ENCODE results near the gene HLA-DOB.
A peak's percentile ranks its signal among the peaks of the same experiment; 100 is the strongest.

The HLA-DOB gene

GRCh38 chr6:32845384-32845884, 28.6 kb upstream of the HLA-DOB start:
- Mint-ChIP-seq H3K27me3 (ENCODE audit: low read depth) (peaks cover 97% of the 10 kb centered on the region), H3K9me3 (no peaks in the 10 kb centered on the region), H3K4me3 (no peak overlapping the region), H3K36me3 (ENCODE audit: low read depth) (no peaks in the 10 kb centered on the region), H3K4me1 (peaks cover 14% of the 10 kb centered on the region), H3K27ac (no peak overlapping the region)
- no peak for TF ChIP-seq CTCF (IDR thresholded peaks at IDR 0.05; ENCODE audit: unreplicated experiment in 3 of 3)

GRCh38 chr6:32844839-32845383, 28.1 kb upstream of the HLA-DOB start:
- peaks cover 95% of the 10 kb centered on the region for H3K27me3 Mint-ChIP-seq (ENCODE audit: low read depth)
- peaks cover 14% of the 10 kb centered on the region for H3K4me1 Mint-ChIP-seq
- H3K4me3 Mint-ChIP-seq = peak overlapping the region; percentile 86 to 94 (median 90)
- no peak for TF ChIP-seq CTCF (IDR thresholded peaks at IDR 0.05; ENCODE audit: unreplicated experiment in 3 of 3)
- no peaks in the 10 kb centered on the region for H3K9me3 Mint-ChIP-seq
- H3K36me3 Mint-ChIP-seq (ENCODE audit: low read depth) = no peaks in the 10 kb centered on the region
- peak overlapping the region in 2 of 3 experiments; percentile 45 to 74 for H3K27ac Mint-ChIP-seq

- Mint-ChIP-seq H3K27ac (peak within 1 kb of the TSS; percentile 9 to 74 (median 45)), H3K4me1 (peaks cover 14% of the 10 kb centered on the region), H3K27me3 (ENCODE audit: low read depth) (peaks cover 89% of the 10 kb centered on the region), H3K4me3 (peak within 1 kb of the TSS; percentile 86 to 94 (median 90)), H3K9me3 (no peaks in the 10 kb centered on the region), H3K36me3 (ENCODE audit: low read depth) (no peaks in the 10 kb centered on the region)
- TF ChIP-seq CTCF (IDR thresholded peaks at IDR 0.05; ENCODE audit: unreplicated experiment in 3 of 3) = peak; percentile 38 to 47 (median 40)
Observed at GRCh38 chr6:32843979-32844838, 27.4 kb upstream of the HLA-DOB start, which contains the start of gene PSMB8. PSMB8 (minus strand) TSS chr6:32844047; CDS start chr6:32843996, 51 bp downstream.

- Mint-ChIP-seq H3K4me1 (peaks cover 14% of the 10 kb centered on the region), H3K27me3 (ENCODE audit: low read depth) (peaks cover 85% of the 10 kb centered on the region), H3K27ac (peak overlapping the region; percentile 9 to 74 (median 45)), H3K36me3 (ENCODE audit: low read depth) (no peaks in the 10 kb centered on the region), H3K4me3 (peak overlapping the region; percentile 86 to 94 (median 90)), H3K9me3 (no peaks in the 10 kb centered on the region)
- TF ChIP-seq CTCF (IDR thresholded peaks at IDR 0.05; ENCODE audit: unreplicated experiment in 3 of 3) = no peak
Observed at GRCh38 chr6:32843331-32843978, 26.7 kb upstream of the HLA-DOB start.

- peaks cover 77% of the 10 kb centered on the region for H3K27me3 Mint-ChIP-seq (ENCODE audit: low read depth)
- no peak for TF ChIP-seq CTCF (IDR thresholded peaks at IDR 0.05; ENCODE audit: unreplicated experiment in 3 of 3)
- no peak overlapping the region for H3K27ac Mint-ChIP-seq
- H3K9me3 Mint-ChIP-seq = no peaks in the 10 kb centered on the region
- H3K4me1 Mint-ChIP-seq = peaks cover 14% of the 10 kb centered on the region
- H3K4me3 Mint-ChIP-seq = peak overlapping the region; percentile 86 to 94 (median 90)
- H3K36me3 Mint-ChIP-seq (ENCODE audit: low read depth) = no peaks in the 10 kb centered on the region
Observed at GRCh38 chr6:32842690-32843089, 25.9 kb upstream of the HLA-DOB start.
